Kidney tubule cell (primary cell): Measurements from ENCODE around the gene HCK.
"Not testable (repeated sequence)": the region's sequence is repeated elsewhere in the genome, so short reads cannot be mapped to it uniquely, and the experiment has no call there.

Source experiments
- DNase-seq: peaks from one replicate; pipeline ENCODE4 v3.0.0-alpha.2; 2018; ENCODE audit warnings: low spot score

Gene HCK

GRCh38 chr20:32028647-32029372 is 23.2 kb upstream of the HCK start:
- DNase-seq: peak; percentile 13

- no peak for DNase-seq
Measured at GRCh38 chr20:32029561-32029960, 22.5 kb upstream of the HCK start.

GRCh38 chr20:32031007-32031958 is 20.8 kb upstream of the HCK start:
- peak; percentile 90 for DNase-seq

GRCh38 chr20:32033316-32033715 is 18.7 kb upstream of the HCK start:
- no peak for DNase-seq

- not testable (repeated sequence) for DNase-seq
Measured at GRCh38 chr20:32033721-32034120, 18.3 kb upstream of the HCK start.

GRCh38 chr20:32034581-32035425 is 17.2 kb upstream of the HCK start:
- DNase-seq: no peak

- no peak for DNase-seq
Measured at GRCh38 chr20:32035426-32035779, 16.6 kb upstream of the HCK start.

GRCh38 chr20:32036252-32036651 is 15.8 kb upstream of the HCK start:
- no peak for DNase-seq

GRCh38 chr20:32036716-32037485 is 15.1 kb upstream of the HCK start:
- no peak for DNase-seq

GRCh38 chr20:32037929-32038328 is 14.1 kb upstream of the HCK start:
- DNase-seq: peak; percentile 39

- DNase-seq: no peak
Measured at GRCh38 chr20:32040142-32040953, 11.7 kb upstream of the HCK start.

GRCh38 chr20:32045999-32046398 is 6.0 kb upstream of the HCK start:
- DNase-seq: no peak

GRCh38 chr20:32050324-32050841 is 1.7 kb upstream of the HCK start:
- DNase-seq: no peak

GRCh38 chr20:32050851-32051556 is 1.0 kb upstream of the HCK start:
- DNase-seq: no peak

GRCh38 chr20:32051720-32052089 is 337 bp upstream of the HCK start:
- no peak for DNase-seq

GRCh38 chr20:32052778-32053362 is 828 bp downstream of the HCK start:
- no peak for DNase-seq

- no peak for DNase-seq
Measured at GRCh38 chr20:32053648-32054047, 1.6 kb downstream of the HCK start.

- DNase-seq: no peak
Measured at GRCh38 chr20:32056708-32057483, 4.9 kb downstream of the HCK start.
